ENCODE data around the gene TPTE2. TPM values are rescaled to one million over a fixed set of nuclear protein-coding genes. Genes with fewer than 3 reads are reported as not detected.
"Not testable (repeated sequence)": the region's sequence is repeated elsewhere in the genome, so short reads cannot be mapped to it uniquely, and the experiment has no call there.

TPTE2 gene
- total RNA-seq, 2 experiments from 2014 or later = not detected

DNA sequence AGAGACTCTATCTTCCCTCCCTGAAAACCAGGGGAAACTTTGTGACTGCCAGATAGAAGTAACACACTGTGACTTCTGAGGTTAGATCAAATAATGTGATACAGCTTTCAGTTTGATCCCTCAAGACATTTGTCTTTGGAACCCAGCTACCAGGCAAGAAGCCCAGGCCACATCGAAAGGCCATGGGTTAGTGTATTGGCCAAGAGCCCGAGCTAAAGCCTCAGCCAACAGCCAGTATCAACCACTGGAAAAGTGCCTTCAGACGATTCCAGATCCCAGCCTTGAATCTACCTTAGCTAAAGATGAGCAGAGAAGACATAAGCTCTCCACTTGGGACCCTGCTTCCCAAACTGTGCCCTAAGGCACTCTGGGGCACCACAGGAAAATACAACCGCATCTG is 10.9 kb upstream of the TPTE2 start:
- POLR2A ChIA-PET = no interaction called here

DNA sequence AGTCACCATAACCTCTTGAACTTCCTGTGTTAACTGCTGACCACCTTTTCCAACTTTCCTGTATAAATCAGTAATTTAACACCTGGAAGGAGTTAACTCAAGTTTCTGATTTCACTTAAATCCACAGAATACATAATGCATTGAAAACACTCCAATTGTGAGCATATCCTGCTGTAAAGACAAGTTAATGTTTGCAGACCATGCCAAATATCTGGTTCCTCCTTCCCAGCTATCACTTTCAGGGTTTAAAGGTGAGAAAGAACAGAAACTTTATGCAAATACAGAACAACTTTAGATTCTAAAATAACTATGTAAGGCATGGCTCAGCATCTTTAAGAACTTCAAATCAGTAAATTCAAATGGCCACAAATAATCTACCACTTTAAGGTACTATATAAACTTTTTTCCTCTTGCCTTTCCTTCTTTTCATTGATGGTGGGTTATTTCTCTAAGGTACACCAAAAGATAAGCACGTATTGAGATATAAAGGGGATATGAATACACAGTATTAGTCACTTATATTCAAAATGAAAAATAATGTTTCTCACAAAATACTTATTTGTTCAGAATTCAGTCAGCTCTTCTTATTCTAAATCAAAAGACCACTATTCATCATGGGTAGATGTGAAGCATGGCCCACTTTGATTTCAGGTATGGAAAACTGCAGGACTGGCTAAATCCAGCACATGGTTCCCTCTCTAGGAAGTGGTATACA is 6.6 kb upstream of the TPTE2 start:
- ChIA-PET CTCF (no interaction called here), POLR2A (no interaction called here)

More for the DNA sequence above, 10.9 kb upstream of the TPTE2 start:
- CTCF ChIA-PET = no interaction called here

- ChIA-PET CTCF (no interaction called here), POLR2A (no interaction called here)
Measured at GRCh38 chr13:19561585-19561984, 253 bp upstream of the TPTE2 start.

DNA sequence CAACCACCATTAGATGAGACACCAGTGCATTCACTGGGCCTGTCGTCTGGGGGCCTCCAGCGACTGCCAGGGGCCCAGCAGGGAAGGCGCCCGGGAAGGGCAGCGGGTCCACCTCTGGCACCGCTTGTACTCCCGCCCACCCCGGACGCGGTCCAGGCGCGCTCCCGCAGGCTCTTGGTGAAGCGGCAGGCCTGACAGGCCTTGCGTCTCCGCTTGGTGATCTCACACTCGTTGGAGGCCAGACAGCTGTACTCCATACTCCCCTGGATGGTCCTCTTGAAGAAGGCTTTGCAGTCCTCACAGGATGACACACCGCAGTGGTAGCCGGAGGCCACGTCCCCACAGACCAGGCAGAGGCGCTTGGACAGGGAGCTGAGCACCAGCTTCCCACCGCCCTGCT is 660 bp downstream of the TPTE2 start:
- POLR2A ChIA-PET, CTCF ChIA-PET: not testable (repeated sequence)

DNA sequence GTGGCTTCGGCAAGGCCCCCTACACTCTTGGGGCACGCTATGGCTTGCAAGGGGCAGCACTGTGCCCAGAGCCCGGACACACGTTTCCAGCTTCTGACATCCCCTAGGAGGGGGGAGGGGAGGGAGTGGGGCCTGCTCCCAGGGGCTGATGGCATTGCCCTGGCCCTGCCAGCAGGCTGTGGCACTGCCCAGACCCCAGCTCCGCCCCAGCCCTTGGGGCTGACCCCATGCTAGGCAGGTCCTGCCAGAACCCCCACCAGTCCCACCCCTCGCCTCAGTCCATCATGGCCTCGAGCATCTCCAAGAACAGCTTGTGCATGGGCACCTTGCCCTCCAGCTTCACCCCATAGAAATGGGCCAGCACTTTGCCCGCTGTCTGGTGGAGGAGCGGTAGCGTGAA is 1.6 kb downstream of the TPTE2 start:
- POLR2A ChIA-PET, CTCF ChIA-PET: not testable (repeated sequence)

- CTCF ChIA-PET, POLR2A ChIA-PET: not testable (repeated sequence)
Measured at GRCh38 chr13:19557287-19557686, 4.0 kb downstream of the TPTE2 start.

DNA sequence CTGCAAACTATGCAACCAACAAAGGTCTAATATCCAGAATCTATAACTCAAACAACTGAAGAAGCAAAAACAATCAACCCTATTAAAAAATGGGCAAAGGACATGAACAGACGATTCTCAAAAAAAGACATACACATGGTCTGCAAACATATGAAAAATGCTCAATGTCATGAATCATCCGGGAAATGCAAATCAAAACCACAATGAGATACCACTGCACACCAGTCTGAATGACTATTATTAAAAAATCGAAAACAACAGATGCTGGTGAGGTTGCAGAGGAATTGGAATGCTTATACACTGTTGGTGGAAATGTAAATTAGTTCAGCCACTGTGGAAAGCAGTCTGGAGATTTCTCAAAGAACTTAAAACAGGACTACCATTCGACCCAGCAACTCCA is 12.1 kb downstream of the TPTE2 start:
- CTCF ChIA-PET, POLR2A ChIA-PET: not testable (repeated sequence)

DNA sequence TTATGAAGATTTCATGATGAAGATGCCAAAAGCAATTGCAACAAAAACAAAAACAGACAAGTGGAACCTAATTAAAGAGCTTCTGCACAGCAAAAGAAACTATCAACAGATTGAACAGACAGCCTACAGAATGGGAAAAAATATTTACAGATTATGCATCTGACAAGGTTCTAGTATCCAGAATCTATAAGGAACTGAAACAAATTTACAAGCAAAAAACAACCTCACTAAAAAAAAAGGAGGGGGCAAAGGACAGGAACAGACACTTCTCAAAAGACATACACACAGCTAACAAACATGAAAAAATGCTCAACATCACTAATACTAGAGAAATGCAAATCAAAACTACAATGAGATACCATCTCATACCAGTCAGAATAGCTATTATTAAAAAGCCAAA is 35.7 kb downstream of the TPTE2 start:
- CTCF ChIA-PET, POLR2A ChIA-PET: not testable (repeated sequence)

DNA sequence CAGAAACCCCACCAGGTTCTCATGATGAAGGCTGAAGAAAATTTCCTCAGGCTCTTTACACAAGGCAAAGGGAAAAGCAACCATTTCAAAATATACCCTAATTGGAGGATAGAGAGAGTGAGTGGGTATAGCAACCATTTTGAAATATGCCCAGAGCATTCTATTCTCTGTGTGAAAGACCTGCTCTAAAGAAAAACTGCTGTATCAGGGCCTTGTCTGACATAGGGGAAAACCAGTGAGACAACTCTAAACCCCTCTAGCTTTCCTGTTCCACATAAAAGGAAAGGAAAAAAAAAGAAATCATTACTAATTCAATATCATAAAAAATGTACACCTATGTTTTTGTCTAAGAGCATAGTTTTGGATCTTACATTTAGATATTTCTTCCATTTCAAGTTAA is 42.3 kb downstream of the TPTE2 start:
- ChIA-PET CTCF (no interaction called here), POLR2A (no interaction called here)

DNA sequence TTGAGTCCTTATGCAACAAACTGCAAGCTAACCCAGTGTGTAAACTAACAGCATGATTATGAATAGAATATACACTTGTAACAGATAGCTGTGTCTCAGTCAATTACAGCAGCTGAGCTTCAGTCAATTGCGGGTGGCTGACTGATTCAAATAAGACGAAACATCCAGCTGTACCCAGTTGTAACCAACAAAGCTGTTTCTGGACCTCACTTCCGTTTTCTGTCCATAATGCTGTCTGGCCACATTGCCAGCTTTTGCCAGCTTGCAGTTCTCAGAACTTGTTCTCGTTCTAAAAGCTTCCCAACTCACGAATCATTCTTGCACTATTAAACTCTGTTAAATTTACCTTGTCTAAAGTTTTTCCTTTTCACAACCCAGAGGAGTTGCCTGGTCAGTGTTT is 53.7 kb downstream of the TPTE2 start:
- POLR2A ChIA-PET = not testable (repeated sequence)

GRCh38 chr13:19460126-19460525 is 101.2 kb downstream of the TPTE2 start:
- CTCF ChIA-PET, POLR2A ChIA-PET: not testable (repeated sequence)

More for the DNA sequence above, 53.7 kb downstream of the TPTE2 start:
- CTCF ChIA-PET = not testable (repeated sequence)

GRCh38 chr13:19439056-19439686 is 122.2 kb downstream of the TPTE2 start:
- CTCF ChIA-PET, POLR2A ChIA-PET: not testable (repeated sequence)

- CTCF ChIA-PET, POLR2A ChIA-PET: not testable (repeated sequence)
Measured at GRCh38 chr13:19437780-19438179, 123.6 kb downstream of the TPTE2 start.

GRCh38 chr13:19422236-19422635 is 139.1 kb downstream of the TPTE2 start:
- CTCF ChIA-PET, POLR2A ChIA-PET: not testable (repeated sequence)

GRCh38 chr13:19412494-19412893 is 148.8 kb downstream of the TPTE2 start:
- POLR2A ChIA-PET, CTCF ChIA-PET: not testable (repeated sequence)

- POLR2A ChIA-PET = not testable (repeated sequence)
Measured at GRCh38 chr13:19382746-19383511, 178.4 kb downstream of the TPTE2 start.

GRCh38 chr13:19382111-19382510 is 179.2 kb downstream of the TPTE2 start:
- CTCF ChIA-PET = no interaction called here
- POLR2A ChIA-PET = no interaction called here

More at GRCh38 chr13:19382746-19383511, 178.4 kb downstream of the TPTE2 start:
- CTCF ChIA-PET = not testable (repeated sequence)
